OCI-LY7 (cell line): ENCODE data around the gene WNT1.

ENCODE experiments used
- EZH2phosphoT487 ChIP-seq: fragments of 200-600 bp; sonication (generic); IDR thresholded peaks from 2 replicates; pipeline ENCODE4 v1.6.1; 2018; ENCODE audit warnings: low read depth, borderline replicate concordance, mild to moderate bottlenecking, mixed run types, antibody characterized with exemption, low read length, moderate library complexity, mixed read lengths
- TF ChIP-seq, protein P1 (sequence below): fragments of 200-600 bp; sonication (generic); conservative IDR thresholded peaks from 2 replicates; pipeline ENCODE4 v1.5.1; 2014; ENCODE audit warnings: mild to moderate bottlenecking, antibody characterized with exemption, low read length, moderate library complexity, mixed read lengths

DNA sequence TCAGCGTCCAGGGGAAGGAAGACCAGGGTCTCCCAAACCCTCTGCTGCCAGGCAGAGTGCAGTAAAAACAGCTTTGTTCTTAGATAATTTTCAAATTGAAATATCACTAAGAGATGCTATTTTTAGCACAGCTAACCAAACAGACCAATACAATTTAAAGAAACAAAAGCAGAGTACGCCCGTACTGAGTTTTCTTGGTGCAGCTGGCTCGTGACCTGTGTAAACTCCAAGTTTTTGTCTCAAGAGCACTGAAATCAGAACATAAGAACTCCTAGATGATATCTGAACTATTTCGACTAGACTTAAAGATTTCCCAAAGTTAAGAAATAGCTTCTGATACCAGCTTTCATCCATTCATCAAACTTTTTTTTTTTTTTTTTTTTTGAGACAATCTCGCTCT is 31.2 kb upstream of the WNT1 start:
- TF ChIP-seq, protein P1, sequence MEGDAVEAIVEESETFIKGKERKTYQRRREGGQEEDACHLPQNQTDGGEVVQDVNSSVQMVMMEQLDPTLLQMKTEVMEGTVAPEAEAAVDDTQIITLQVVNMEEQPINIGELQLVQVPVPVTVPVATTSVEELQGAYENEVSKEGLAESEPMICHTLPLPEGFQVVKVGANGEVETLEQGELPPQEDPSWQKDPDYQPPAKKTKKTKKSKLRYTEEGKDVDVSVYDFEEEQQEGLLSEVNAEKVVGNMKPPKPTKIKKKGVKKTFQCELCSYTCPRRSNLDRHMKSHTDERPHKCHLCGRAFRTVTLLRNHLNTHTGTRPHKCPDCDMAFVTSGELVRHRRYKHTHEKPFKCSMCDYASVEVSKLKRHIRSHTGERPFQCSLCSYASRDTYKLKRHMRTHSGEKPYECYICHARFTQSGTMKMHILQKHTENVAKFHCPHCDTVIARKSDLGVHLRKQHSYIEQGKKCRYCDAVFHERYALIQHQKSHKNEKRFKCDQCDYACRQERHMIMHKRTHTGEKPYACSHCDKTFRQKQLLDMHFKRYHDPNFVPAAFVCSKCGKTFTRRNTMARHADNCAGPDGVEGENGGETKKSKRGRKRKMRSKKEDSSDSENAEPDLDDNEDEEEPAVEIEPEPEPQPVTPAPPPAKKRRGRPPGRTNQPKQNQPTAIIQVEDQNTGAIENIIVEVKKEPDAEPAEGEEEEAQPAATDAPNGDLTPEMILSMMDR, result no peak
- no peak for TF ChIP-seq EZH2phosphoT487
